Cardiac muscle cell (in vitro differentiated cells and primary cell): ENCODE results near the gene GPR132. TPM values are rescaled to one million over a fixed set of nuclear protein-coding genes. Genes with fewer than 3 reads are reported as not detected.
A peak's percentile ranks its signal among the peaks of the same experiment; 100 is the strongest.

Experiments used
- DNase-seq, 2 donors: peaks; one replicate each; pipeline versions ENCODE4 v3.0.0 to v3.0.0-alpha.2; 2010 to 2017; ENCODE audit warnings: low read depth in 1 of 2, low spot score in 1 of 2
- H3K27ac ChIP-seq: fragments of 200-600 bp; sonication (generic); 2 replicates; pipeline ENCODE4 v1.5.1; 2016
- H3K27me3 ChIP-seq: fragments of 200-600 bp; sonication (generic); 2 replicates; pipeline ENCODE4 v1.6.0; 2016; ENCODE audit warnings: control low read depth
- H3K36me3 ChIP-seq: fragments of 200-600 bp; sonication (generic); 2 replicates; pipeline ENCODE4 v1.5.1; 2016; ENCODE audit warnings: control low read depth
- H3K4me1 ChIP-seq: fragments of 200-600 bp; sonication (generic); 2 replicates; pipeline ENCODE4 v1.8.1; 2017; ENCODE audit warnings: low read depth, mild to moderate bottlenecking, mixed run types
- H3K4me3 ChIP-seq: fragments of 200-600 bp; sonication (generic); 2 replicates; pipeline ENCODE4 v1.5.1; 2016; ENCODE audit warnings: mild to moderate bottlenecking
- H3K9me3 ChIP-seq: fragments of 200-600 bp; sonication (generic); 2 replicates; pipeline ENCODE4 v1.5.1; 2017; ENCODE audit warnings: low read depth, mild to moderate bottlenecking, control low read depth
- polyA plus RNA-seq: library from polyadenylated mRNA; unstranded; fragments of >200 nt; fragmentation: Nextera tagmentation; extraction: Ambion mirVana; gene quantifications from 2 replicates; pipeline ENCODE4 v1.2.1, GENCODE V29; 2016
- total RNA-seq: library from RNA; depleted of rRNA; stranded (reverse); fragments of >200 nt; gene quantifications from 2 replicates; pipeline ENCODE4 v1.2.3, GENCODE V29; 2016
- TF ChIP-seq, protein P1 (sequence below): IDR thresholded peaks from 2 replicates; pipeline ENCODE4 v1.5.1; 2012; ENCODE audit warnings: low read depth, mild to moderate bottlenecking, low read length

GPR132 gene
- total and polyA plus RNA-seq, 2 experiments from 2014 or later: 1.0 to 2.0 TPM

GRCh38 chr14:105077649-105077995 is 12.4 kb upstream of the GPR132 start:
- DNase-seq: no peak
- H3K4me3 ChIP-seq: no peak overlapping the region
- H3K9me3 ChIP-seq: no peaks in the 10 kb centered on the region
- no peak overlapping the region for H3K27ac ChIP-seq
- no peaks in the 10 kb centered on the region for H3K27me3 ChIP-seq
- H3K4me1 ChIP-seq: peaks cover 4% of the 10 kb centered on the region
- H3K36me3 ChIP-seq: no peaks in the 10 kb centered on the region
- TF ChIP-seq, protein P1, sequence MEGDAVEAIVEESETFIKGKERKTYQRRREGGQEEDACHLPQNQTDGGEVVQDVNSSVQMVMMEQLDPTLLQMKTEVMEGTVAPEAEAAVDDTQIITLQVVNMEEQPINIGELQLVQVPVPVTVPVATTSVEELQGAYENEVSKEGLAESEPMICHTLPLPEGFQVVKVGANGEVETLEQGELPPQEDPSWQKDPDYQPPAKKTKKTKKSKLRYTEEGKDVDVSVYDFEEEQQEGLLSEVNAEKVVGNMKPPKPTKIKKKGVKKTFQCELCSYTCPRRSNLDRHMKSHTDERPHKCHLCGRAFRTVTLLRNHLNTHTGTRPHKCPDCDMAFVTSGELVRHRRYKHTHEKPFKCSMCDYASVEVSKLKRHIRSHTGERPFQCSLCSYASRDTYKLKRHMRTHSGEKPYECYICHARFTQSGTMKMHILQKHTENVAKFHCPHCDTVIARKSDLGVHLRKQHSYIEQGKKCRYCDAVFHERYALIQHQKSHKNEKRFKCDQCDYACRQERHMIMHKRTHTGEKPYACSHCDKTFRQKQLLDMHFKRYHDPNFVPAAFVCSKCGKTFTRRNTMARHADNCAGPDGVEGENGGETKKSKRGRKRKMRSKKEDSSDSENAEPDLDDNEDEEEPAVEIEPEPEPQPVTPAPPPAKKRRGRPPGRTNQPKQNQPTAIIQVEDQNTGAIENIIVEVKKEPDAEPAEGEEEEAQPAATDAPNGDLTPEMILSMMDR: no peak

DNA sequence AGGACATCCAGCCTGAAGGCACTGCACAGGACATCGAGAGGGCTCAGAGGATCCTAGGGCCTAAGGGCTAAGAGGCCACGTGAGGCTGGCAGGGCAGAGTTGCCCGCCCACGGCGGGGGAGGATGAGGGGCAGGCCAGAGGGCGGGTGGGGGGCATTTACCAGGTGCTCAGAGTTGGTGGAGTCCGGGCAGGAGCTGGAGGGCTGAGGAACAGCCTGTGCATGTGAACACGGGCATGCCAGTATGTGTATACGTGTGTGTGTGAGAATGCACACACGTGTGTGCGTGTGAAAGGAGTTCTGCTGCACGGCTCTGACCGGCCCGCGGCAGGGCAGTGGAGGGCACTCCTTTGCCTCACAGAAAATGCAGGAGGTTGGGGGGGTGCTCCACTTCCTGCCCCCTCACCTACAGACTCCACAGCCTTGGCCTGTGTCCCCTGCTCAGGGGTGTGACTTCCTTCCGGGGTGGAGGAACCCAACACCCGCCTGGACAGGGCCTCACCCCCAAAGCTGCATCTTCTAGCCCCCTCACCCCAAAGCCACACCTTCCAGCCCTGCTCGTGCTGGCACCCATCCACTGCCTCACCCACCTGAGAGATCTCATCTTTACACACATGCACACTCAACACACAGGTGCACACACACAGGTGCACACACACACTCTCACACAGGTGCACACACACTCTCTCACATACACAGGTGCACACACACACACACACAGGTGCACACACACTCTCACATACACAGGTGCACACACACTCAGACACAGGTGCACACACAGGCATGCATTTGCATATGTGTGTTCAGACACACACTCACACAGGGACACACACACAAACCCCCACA is 11.8 kb upstream of the GPR132 start:
- no peak overlapping the region for H3K4me3 ChIP-seq
- no peak for DNase-seq
- H3K36me3 ChIP-seq: no peaks in the 10 kb centered on the region
- TF ChIP-seq, protein P1: no peak
- H3K27me3 ChIP-seq: no peaks in the 10 kb centered on the region
- peaks cover 4% of the 10 kb centered on the region for H3K4me1 ChIP-seq
- H3K9me3 ChIP-seq: no peaks in the 10 kb centered on the region
- H3K27ac ChIP-seq: no peak overlapping the region

DNA sequence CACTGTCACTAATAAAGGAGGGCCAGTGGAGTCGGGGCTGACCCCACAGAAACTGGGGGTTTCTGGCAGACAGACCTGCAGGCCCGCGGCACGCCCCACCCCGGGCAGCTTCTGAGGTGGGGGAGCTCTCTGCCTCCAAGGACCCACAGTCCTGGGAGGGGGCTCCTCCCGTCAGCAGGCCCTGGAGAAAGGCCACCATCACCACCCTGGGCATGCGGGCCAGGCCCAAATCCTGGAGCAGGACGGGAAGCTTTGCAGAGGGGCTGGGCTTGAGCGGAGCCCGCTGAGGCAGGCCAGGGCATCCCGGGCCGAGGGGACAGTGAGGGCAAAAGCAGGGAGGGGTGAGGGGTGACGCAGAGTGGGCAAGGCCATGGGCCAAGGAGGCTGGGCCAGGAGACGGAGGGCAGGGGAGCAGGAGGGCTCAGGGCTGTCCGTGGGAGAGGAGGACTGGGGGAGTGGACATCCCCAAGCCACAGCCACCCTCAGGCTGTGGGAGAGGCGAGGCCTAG is 11.1 kb upstream of the GPR132 start:
- H3K36me3 ChIP-seq: no peaks in the 10 kb centered on the region
- peaks cover 4% of the 10 kb centered on the region for H3K4me1 ChIP-seq
- H3K27ac ChIP-seq: no peak overlapping the region
- TF ChIP-seq, protein P1: no peak
- DNase-seq: no peak
- no peak overlapping the region for H3K4me3 ChIP-seq
- no peaks in the 10 kb centered on the region for H3K9me3 ChIP-seq
- no peaks in the 10 kb centered on the region for H3K27me3 ChIP-seq

GRCh38 chr14:105075379-105076295 is 10.4 kb upstream of the GPR132 start:
- Histone ChIP-seq H3K4me1 (peaks cover 4% of the 10 kb centered on the region), H3K4me3 (no peak overlapping the region), H3K36me3 (no peaks in the 10 kb centered on the region), H3K27ac (no peak overlapping the region), H3K27me3 (no peaks in the 10 kb centered on the region), H3K9me3 (no peaks in the 10 kb centered on the region)
- TF ChIP-seq, protein P1: no peak
- peak in 1 of 2 donors; percentile 84 for DNase-seq

- Histone ChIP-seq H3K27me3 (no peaks in the 10 kb centered on the region), H3K9me3 (no peaks in the 10 kb centered on the region), H3K27ac (no peak overlapping the region), H3K4me3 (no peak overlapping the region), H3K36me3 (no peaks in the 10 kb centered on the region), H3K4me1 (peaks cover 4% of the 10 kb centered on the region)
- no peak for DNase-seq
- TF ChIP-seq, protein P1: no peak
These were observed 9.4 kb upstream of the GPR132 start for GRCh38 chr14:105074601-105075053.
